Liver (tissue), 9 donors: ENCODE data around the gene TSPAN32. TPM values are rescaled to one million over a fixed set of nuclear protein-coding genes. Genes with fewer than 3 reads are reported as not detected.

ENCODE experiments used
- DNase-seq: peaks from one replicate; pipeline ENCODE4 v3.0.0-alpha.2; 2017; ENCODE audit warnings: low spot score
- H3K27ac ChIP-seq, 2 donors: one replicate each; pipeline ENCODE4 v1.7.0; 2013; ENCODE audit warnings: inconsistent platforms in 2 of 2, low read length in 2 of 2, control low read depth in 1 of 2, low read depth in 1 of 2, mild to moderate bottlenecking in 1 of 2
- H3K27me3 ChIP-seq, 4 donors: one replicate each; pipeline versions ENCODE4 v1.6.1 to v1.7.0; 2013; ENCODE audit warnings: low read length in 3 of 4, inconsistent platforms in 1 of 4, mild to moderate bottlenecking in 1 of 4, moderate library complexity in 1 of 4; ENCODE audit not compliant: control insufficient read depth in 4 of 4, insufficient read depth in 4 of 4
- H3K36me3 ChIP-seq, 4 donors: one replicate each; pipeline versions ENCODE4 v1.6.1 to v1.7.0; 2013; ENCODE audit warnings: low read length in 3 of 4, mild to moderate bottlenecking in 3 of 4, low read depth in 1 of 4, moderate library complexity in 1 of 4; ENCODE audit not compliant: control insufficient read depth in 4 of 4, insufficient read depth in 3 of 4
- H3K4me1 ChIP-seq, 4 donors: one replicate each; pipeline versions ENCODE4 v1.6.1 to v1.7.0; 2013; ENCODE audit warnings: low read length in 3 of 4, mild to moderate bottlenecking in 3 of 4, moderate library complexity in 1 of 4; ENCODE audit not compliant: control insufficient read depth in 4 of 4, insufficient read depth in 4 of 4
- H3K4me3 ChIP-seq, 3 donors: one replicate each; pipeline versions ENCODE4 v1.6.1 to v1.7.0; 2013; ENCODE audit warnings: low read length in 3 of 3, control low read depth in 1 of 3, low read depth in 1 of 3, mild to moderate bottlenecking in 1 of 3
- H3K9ac ChIP-seq, 2 donors: one replicate each; pipeline ENCODE4 v1.7.0; 2013; ENCODE audit warnings: low read length in 2 of 2, mild to moderate bottlenecking in 2 of 2, moderate library complexity in 2 of 2, control low read depth in 1 of 2, low read depth in 1 of 2
- H3K9me3 ChIP-seq, 4 donors: one replicate each; pipeline versions ENCODE4 v1.6.1 to v1.7.0; 2013; ENCODE audit warnings: low read length in 3 of 4; ENCODE audit not compliant: control insufficient read depth in 4 of 4
- EGR1 ChIP-seq, 2 donors: IDR thresholded peaks; 2 replicates each; pipeline ENCODE4 v1.6.1; 2016 to 2018; ENCODE audit warnings: antibody characterized with exemption in 2 of 2, low read depth in 2 of 2
- HNF4A ChIP-seq, 2 donors: conservative IDR thresholded peaks; 2 replicates each; pipeline ENCODE4 v1.6.1; 2016; ENCODE audit warnings: antibody characterized with exemption in 2 of 2, mild to moderate bottlenecking in 2 of 2
- HNF4G ChIP-seq: IDR thresholded peaks from 2 replicates; pipeline ENCODE4 v1.6.1; 2016; ENCODE audit warnings: antibody characterized with exemption
- JUND ChIP-seq, 2 donors: IDR thresholded peaks; 2 replicates each; pipeline ENCODE4 v1.6.1; 2016; ENCODE audit warnings: antibody characterized with exemption in 2 of 2
- RAD21 ChIP-seq, 2 donors: IDR thresholded peaks; 2 replicates each; pipeline ENCODE4 v1.6.1; 2016; ENCODE audit warnings: antibody characterized with exemption in 2 of 2, mild to moderate bottlenecking in 2 of 2
- SP1 ChIP-seq: IDR thresholded peaks from 2 replicates; pipeline ENCODE4 v1.6.1; 2018; ENCODE audit warnings: antibody characterized with exemption, mild to moderate bottlenecking
- TAF1 ChIP-seq: conservative IDR thresholded peaks from 2 replicates; pipeline ENCODE4 v1.6.1; 2016; ENCODE audit warnings: antibody characterized with exemption, mild to moderate bottlenecking
- WGBS: extraction: QIAGEN DNeasy Blood & Tissue Kit; methylation state at CpG from one replicate; pipeline ENCODE4 v1.1.7; 2013; 5-methylcytosine and 5-hydroxymethylcytosine counted together
- polyA plus RNA-seq, 2 donors: library from polyadenylated mRNA; stranded (reverse) in 1 of 2; unstranded in 1 of 2; fragments of 200-250 nt in 1 of 2; fragments of >200 nt in 1 of 2; fragmentation: Nextera tagmentation in 1 of 2; extraction: Ambion mirVana in 1 of 2; gene quantifications; one replicate each; pipeline versions ENCODE4 v1.2.1 to v1.2.3, GENCODE V29; 2013 to 2015
- total RNA-seq, 2 donors: library from RNA; depleted of rRNA; stranded (reverse); fragments of >200 nt; gene quantifications; one replicate each; pipeline ENCODE4 v1.2.3, GENCODE V29; 2014
- TF ChIP-seq, protein P1 (sequence below): IDR thresholded peaks from 2 replicates; pipeline ENCODE4 v1.6.1; 2016; ENCODE audit warnings: antibody characterized with exemption
- TF ChIP-seq, protein P2 (sequence below): IDR thresholded peaks from 2 replicates; pipeline ENCODE4 v1.6.1; 2016; ENCODE audit warnings: antibody characterized with exemption
- TF ChIP-seq, protein P3 (sequence below): fragments of 150-350 bp; IDR thresholded peaks from 2 replicates; pipeline ENCODE4 v1.5.1; 2017; ENCODE audit warnings: improper control_type of control experiment, low read depth, low read length; ENCODE audit not compliant: missing input control
- TF ChIP-seq, protein P4 (sequence below): IDR thresholded peaks from 2 replicates; pipeline ENCODE4 v1.6.1; 2016; ENCODE audit warnings: antibody characterized with exemption
- donor health status: healthy.
- donor health status: healthy.
- donor health status: healthy.
- donor health status: healthy.
- donor health status: healthy.

The TSPAN32 gene
- total and polyA plus RNA-seq, 4 donors = 0.25 to 71.4 (median 0.45) TPM

DNA sequence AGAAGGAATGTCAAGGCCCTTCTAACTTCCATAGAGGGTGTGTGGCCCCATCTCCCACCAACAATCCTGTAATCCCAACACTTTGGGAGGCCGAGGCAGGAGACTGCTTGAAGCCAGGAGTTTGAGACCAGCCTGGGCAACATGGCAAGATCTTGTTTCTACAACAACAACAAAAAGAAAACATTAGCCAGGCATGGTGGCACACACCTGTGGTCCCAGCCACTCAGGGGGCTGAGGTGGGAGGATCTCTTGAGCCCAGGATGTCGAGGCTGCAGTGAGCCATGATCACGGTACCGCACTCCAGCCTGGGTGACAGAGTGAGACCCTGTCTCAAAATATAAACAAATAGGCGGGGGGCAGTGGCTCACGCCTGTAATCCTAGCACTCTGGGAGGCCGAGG is 16.9 kb downstream of the TSPAN32 start:
- no peak for DNase-seq
- TF ChIP-seq RAD21 (IDR thresholded peaks at IDR 0.05) = no peak
- Histone ChIP-seq H3K27ac (no peak overlapping the region), H3K9me3 (no peaks in the 10 kb centered on the region), H3K36me3 (no peaks in the 10 kb centered on the region), H3K4me3 (no peak overlapping the region), H3K4me1 (peaks cover 14 to 38% (median 28%) of the 10 kb centered on the region in 4 donors), H3K9ac (no peak overlapping the region), H3K27me3 (no peaks in the 10 kb centered on the region)
- WGBS = 96% methylated on average over 7 of the region's 7 CpGs

DNA sequence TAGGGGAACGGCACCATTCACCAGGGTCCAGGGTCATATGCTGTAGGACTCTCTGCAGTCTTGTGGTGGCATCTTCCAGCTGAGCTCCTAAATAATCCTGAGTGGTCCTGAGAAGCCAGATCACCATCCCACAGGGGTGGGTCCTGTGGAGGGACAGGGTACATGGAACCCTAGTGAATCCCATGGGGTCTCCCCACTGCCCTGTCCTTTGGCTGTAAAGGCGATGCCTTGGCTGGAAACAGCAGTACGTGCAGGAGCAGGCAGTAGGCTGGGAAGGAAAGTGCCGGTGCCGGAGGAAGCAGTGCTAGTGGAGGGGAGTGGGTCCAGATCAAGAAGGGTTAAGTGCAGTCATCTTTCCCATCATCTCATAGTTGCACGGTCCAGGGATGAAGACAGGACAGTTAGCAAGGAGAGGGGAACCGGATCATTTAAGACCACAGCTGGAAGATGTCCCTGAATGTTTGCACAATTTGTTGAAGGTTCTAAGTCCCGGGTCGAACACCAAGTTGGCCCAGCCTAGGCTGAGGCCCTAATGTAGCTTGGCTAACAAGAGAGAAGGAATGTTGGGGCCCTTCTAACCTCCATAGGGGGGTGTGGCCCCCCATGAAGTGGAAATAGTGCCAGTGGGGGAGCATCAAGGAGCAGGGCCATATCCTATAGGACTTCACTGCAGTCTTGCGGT is 18.1 kb downstream of the TSPAN32 start:
- no peak overlapping the region for H3K9ac ChIP-seq
- TF ChIP-seq TAF1 = no peak
- TF ChIP-seq HNF4A (conservative IDR thresholded peaks at IDR 0.05) = peak in 1 of 2 donors; percentile 63
- 65% methylated on average over 10 of the region's 10 CpGs for WGBS

DNA sequence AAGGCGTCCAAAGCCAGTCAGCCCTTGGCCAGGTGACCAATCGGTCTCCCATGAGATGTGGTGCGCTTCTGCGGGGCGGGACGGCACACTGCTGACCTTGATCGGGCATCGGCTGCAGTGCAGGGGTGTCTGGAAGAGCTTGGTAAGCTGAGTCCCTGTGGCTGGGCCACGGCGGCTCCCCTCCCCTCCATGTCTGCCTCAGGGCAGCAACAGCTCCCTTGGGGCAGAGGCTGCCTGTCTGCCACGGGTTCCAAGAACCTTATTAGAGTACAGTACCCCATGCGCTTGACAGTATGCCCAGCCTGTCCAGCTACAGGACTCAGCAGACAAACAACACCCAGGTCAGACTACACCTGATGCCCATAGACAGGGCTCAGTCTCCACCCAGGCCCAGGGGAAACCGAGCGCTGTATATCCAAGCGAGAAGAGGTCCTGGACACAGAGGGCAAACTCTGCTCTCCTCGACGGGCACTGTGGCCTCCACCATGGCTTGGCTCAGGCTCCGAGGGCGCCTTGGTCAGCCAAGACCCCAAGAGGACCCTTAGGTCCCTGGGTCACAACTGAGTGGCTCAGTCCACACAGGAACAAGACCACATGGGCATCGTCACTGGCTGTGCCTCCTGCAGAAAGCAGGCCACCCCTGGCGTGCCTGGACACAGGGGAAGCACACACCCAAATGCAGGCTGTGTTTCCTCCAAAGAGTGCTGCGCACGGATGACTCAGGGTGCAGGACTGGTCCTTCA is 18.9 kb downstream of the TSPAN32 start:
- Histone ChIP-seq H3K27ac (peak overlapping the region; percentile 14 to 56), H3K9ac (no peak overlapping the region), H3K9me3 (no peaks in the 10 kb centered on the region), H3K27me3 (no peaks in the 10 kb centered on the region), H3K4me3 (peak overlapping the region in 1 of 3 donors; percentile 4), H3K36me3 (no peaks in the 10 kb centered on the region), H3K4me1 (peaks cover 8 to 39% (median 35%) of the 10 kb centered on the region in 4 donors)
- TF ChIP-seq JUND (IDR thresholded peaks at IDR 0.05) (no peak), HNF4A (conservative IDR thresholded peaks at IDR 0.05) (no peak), HNF4G (no peak), EGR1 (IDR thresholded peaks at IDR 0.05; ENCODE audit: low read depth in 2 of 2) (no peak), SP1 (no peak)
- TF ChIP-seq, protein P1, sequence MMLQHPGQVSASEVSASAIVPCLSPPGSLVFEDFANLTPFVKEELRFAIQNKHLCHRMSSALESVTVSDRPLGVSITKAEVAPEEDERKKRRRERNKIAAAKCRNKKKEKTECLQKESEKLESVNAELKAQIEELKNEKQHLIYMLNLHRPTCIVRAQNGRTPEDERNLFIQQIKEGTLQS = no peak
- TF ChIP-seq, protein P2, sequence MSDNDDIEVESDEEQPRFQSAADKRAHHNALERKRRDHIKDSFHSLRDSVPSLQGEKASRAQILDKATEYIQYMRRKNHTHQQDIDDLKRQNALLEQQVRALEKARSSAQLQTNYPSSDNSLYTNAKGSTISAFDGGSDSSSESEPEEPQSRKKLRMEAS = no peak
- TF ChIP-seq, protein P3, sequence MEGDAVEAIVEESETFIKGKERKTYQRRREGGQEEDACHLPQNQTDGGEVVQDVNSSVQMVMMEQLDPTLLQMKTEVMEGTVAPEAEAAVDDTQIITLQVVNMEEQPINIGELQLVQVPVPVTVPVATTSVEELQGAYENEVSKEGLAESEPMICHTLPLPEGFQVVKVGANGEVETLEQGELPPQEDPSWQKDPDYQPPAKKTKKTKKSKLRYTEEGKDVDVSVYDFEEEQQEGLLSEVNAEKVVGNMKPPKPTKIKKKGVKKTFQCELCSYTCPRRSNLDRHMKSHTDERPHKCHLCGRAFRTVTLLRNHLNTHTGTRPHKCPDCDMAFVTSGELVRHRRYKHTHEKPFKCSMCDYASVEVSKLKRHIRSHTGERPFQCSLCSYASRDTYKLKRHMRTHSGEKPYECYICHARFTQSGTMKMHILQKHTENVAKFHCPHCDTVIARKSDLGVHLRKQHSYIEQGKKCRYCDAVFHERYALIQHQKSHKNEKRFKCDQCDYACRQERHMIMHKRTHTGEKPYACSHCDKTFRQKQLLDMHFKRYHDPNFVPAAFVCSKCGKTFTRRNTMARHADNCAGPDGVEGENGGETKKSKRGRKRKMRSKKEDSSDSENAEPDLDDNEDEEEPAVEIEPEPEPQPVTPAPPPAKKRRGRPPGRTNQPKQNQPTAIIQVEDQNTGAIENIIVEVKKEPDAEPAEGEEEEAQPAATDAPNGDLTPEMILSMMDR = no peak
- TF ChIP-seq, protein P4, sequence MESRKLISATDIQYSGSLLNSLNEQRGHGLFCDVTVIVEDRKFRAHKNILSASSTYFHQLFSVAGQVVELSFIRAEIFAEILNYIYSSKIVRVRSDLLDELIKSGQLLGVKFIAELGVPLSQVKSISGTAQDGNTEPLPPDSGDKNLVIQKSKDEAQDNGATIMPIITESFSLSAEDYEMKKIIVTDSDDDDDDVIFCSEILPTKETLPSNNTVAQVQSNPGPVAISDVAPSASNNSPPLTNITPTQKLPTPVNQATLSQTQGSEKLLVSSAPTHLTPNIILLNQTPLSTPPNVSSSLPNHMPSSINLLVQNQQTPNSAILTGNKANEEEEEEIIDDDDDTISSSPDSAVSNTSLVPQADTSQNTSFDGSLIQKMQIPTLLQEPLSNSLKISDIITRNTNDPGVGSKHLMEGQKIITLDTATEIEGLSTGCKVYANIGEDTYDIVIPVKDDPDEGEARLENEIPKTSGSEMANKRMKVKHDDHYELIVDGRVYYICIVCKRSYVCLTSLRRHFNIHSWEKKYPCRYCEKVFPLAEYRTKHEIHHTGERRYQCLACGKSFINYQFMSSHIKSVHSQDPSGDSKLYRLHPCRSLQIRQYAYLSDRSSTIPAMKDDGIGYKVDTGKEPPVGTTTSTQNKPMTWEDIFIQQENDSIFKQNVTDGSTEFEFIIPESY = no peak
- WGBS = 81% methylated on average over 23 of the region's 23 CpGs
- no peak for DNase-seq

More for the DNA sequence above, 18.1 kb downstream of the TSPAN32 start:
- Histone ChIP-seq H3K36me3 (no peaks in the 10 kb centered on the region), H3K9me3 (no peaks in the 10 kb centered on the region), H3K4me1 (peaks cover 7 to 33% (median 28%) of the 10 kb centered on the region in 4 donors), H3K27ac (peak overlapping the region; percentile 6 to 56), H3K27me3 (no peaks in the 10 kb centered on the region), H3K4me3 (no peak overlapping the region)
- DNase-seq = no peak
